ENCODE data around the gene PLCH1. TPM values are rescaled to one million over a fixed set of nuclear protein-coding genes. Genes with fewer than 3 reads are reported as not detected.
A peak's percentile ranks its signal among the peaks of the same experiment; 100 is the strongest.

The PLCH1 gene
- total RNA-seq, 4 donors from 2014 or later = 0.29 to 12.0 (median 0.58) TPM

DNA sequence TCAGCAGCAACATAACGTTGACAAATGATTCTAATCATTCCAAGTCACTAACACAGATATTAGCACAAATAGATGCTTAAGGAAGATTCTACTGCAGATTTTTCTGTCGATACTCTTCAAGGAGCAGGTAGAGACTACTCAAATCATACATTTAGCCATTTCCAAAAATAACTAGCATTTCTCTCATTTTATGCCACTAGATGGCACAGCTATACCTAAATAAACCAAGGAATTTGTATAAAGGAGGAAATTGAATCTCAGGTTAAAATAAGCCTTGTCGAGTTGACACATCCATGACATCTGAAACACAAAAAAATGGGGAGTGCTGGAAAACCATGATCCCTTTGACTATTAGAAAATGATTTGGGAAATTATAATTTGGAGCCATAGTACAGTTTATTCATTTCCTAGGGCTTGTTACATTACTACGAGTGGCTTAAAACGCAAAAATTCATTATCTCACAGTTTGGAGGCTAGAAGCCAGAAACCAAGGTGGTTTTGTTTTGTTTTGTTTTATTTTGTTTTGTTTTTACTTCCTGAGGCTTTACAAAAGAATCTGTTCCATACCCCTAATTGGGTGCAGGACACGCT, 391.9 kb downstream of the PLCH1 start:
- no peaks in the 10 kb centered on the region for H3K4me1 ChIP-seq
- intact Hi-C loops (cut with DNase I; ENCODE audit: low total_unique reads) = loop anchor here (10.0 kb wide), 1 partner anchor 352 kb away; no protein-coding TSS in a partner anchor
- DNase-seq = no peak
- no peaks in the 10 kb centered on the region for H3K9me3 ChIP-seq
- H3K27me3 ChIP-seq = no peaks in the 10 kb centered on the region
- no peak overlapping the region for H3K4me3 ChIP-seq
- no peak for TF ChIP-seq POLR2A (IDR thresholded peaks at IDR 0.05)
- TF ChIP-seq, protein P1, sequence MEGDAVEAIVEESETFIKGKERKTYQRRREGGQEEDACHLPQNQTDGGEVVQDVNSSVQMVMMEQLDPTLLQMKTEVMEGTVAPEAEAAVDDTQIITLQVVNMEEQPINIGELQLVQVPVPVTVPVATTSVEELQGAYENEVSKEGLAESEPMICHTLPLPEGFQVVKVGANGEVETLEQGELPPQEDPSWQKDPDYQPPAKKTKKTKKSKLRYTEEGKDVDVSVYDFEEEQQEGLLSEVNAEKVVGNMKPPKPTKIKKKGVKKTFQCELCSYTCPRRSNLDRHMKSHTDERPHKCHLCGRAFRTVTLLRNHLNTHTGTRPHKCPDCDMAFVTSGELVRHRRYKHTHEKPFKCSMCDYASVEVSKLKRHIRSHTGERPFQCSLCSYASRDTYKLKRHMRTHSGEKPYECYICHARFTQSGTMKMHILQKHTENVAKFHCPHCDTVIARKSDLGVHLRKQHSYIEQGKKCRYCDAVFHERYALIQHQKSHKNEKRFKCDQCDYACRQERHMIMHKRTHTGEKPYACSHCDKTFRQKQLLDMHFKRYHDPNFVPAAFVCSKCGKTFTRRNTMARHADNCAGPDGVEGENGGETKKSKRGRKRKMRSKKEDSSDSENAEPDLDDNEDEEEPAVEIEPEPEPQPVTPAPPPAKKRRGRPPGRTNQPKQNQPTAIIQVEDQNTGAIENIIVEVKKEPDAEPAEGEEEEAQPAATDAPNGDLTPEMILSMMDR (IDR thresholded peaks at IDR 0.05) = peak; percentile 27 to 55 (median 33)
- no peaks in the 10 kb centered on the region for H3K36me3 ChIP-seq
- no peak overlapping the region for H3K27ac ChIP-seq

DNA sequence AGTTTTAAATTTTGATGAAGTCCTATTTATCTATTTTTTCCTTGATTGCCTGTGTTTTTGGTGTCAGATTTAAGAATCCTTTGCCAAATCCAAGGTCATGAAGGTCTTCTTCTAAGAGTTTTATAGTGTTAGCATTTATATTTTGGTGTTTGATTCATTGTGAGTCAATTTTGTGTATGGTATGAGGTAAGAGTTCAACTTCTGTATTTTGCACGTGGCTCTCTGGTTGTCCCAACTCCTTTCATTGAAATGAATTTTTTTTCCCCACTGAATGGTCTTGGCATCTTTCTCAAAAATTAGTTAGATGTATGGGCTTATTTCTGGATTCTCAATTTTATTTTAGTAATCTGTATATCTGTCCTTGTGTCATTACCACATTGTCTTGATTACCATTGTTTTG, 394.3 kb downstream of the PLCH1 start:
- intact Hi-C loops (cut with DNase I; ENCODE audit: low total_unique reads) = loop anchor here (10.0 kb wide), 1 partner anchor 354 kb away; no protein-coding TSS in a partner anchor

DNA sequence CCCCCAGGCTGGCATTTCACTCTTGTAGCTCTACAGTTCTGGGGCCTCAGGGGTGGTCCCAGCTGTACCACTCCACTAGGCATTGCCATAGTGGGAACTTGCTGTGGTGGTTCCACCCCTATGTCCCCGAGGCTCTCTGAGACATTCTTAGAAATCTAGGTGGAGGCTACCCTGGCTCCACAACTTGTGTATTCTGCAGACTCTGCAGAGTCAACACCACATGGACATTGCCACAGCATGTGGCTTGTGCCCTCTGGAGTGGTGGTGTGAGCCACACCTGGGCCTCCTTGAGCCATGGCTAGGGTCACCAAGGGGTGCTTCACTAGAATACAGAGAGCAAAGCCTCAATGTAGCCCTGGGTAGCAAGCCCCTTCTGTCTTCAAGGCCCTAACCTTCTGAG, 397.0 kb downstream of the PLCH1 start:
- TF ChIP-seq, protein P1 (IDR thresholded peaks at IDR 0.05) = no peak
- TF ChIP-seq POLR2A (IDR thresholded peaks at IDR 0.05) = no peak
- Histone ChIP-seq H3K4me3 (no peak overlapping the region), H3K36me3 (no peaks in the 10 kb centered on the region), H3K27me3 (no peaks in the 10 kb centered on the region), H3K9me3 (no peaks in the 10 kb centered on the region), H3K4me1 (no peaks in the 10 kb centered on the region), H3K27ac (no peak overlapping the region)
- intact Hi-C loops (cut with DNase I; ENCODE audit: low total_unique reads) = no loop called here
- no peak for DNase-seq

More for the DNA sequence above, 394.3 kb downstream of the PLCH1 start:
- Histone ChIP-seq H3K9me3 (no peaks in the 10 kb centered on the region), H3K27me3 (no peaks in the 10 kb centered on the region), H3K4me1 (no peaks in the 10 kb centered on the region), H3K27ac (no peak overlapping the region), H3K36me3 (no peaks in the 10 kb centered on the region), H3K4me3 (no peak overlapping the region)
- TF ChIP-seq, protein P1 (IDR thresholded peaks at IDR 0.05) = no peak
- TF ChIP-seq POLR2A (IDR thresholded peaks at IDR 0.05) = no peak
- DNase-seq = no peak

DNA sequence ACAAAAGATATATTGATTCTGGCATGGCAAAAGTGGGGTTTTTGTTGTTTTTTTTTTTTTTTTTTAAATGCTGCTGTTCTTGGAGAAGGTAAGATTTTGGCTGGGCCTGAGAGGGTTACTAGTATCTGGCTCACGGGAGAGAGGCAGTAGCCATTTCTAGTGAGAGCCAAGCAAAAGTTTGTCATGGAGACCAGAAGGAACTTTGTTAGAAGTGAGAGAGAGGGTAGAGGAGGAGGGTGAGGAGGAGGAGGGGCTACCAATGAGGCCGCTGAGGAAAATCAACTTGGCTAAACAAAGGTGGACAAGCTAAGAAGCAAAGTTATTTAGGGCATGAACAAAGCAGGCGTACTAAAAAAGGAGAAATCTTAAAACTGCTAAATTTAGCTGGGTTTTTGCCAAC, 402.5 kb downstream of the PLCH1 start:
- Histone ChIP-seq H3K4me3 (no peak overlapping the region), H3K36me3 (no peaks in the 10 kb centered on the region), H3K4me1 (no peaks in the 10 kb centered on the region), H3K27ac (no peak overlapping the region), H3K27me3 (no peaks in the 10 kb centered on the region), H3K9me3 (no peaks in the 10 kb centered on the region)
- DNase-seq = no peak
- intact Hi-C loops (cut with DNase I; ENCODE audit: low total_unique reads) = no loop called here
- TF ChIP-seq POLR2A (IDR thresholded peaks at IDR 0.05) = no peak
- TF ChIP-seq, protein P1 (IDR thresholded peaks at IDR 0.05) = no peak

DNA sequence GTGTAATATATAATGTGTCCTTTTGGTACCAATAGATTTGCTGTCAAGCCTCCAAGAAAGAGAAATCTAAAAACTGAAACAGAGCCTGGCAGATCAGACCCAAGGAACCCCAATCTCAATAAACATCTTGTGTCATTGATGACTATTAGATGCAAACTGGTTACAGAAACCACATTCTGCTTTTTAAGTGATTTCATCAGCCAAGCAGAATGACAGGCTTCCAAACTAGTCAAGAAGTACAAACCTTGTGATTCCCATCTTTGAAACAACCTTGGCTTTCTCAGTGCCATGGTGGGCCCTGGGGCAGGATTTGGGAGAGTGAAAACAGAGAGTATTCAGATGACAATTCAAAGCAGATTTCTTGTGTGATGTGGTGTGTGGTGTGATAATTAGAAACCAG, 405.8 kb downstream of the PLCH1 start:
- Histone ChIP-seq H3K4me1 (no peaks in the 10 kb centered on the region), H3K9me3 (no peaks in the 10 kb centered on the region), H3K36me3 (no peaks in the 10 kb centered on the region), H3K27me3 (no peaks in the 10 kb centered on the region), H3K27ac (no peak overlapping the region), H3K4me3 (no peak overlapping the region)
- no peak for DNase-seq
- TF ChIP-seq POLR2A (IDR thresholded peaks at IDR 0.05) = no peak
- TF ChIP-seq, protein P1 (IDR thresholded peaks at IDR 0.05) = no peak
- intact Hi-C loops (cut with DNase I; ENCODE audit: low total_unique reads) = no loop called here

Data from uterus (tissue), 4 donors.